HG03460 (cell line): Measurements from ENCODE around the gene GPRC5C.

Source experiments
- ATAC-seq: cut with Tn5 transposase; IDR thresholded peaks from one replicate; pipeline ENCODE4 v1.9.1; 2021; ENCODE audit not compliant: unreplicated experiment

The GPRC5C gene

DNA sequence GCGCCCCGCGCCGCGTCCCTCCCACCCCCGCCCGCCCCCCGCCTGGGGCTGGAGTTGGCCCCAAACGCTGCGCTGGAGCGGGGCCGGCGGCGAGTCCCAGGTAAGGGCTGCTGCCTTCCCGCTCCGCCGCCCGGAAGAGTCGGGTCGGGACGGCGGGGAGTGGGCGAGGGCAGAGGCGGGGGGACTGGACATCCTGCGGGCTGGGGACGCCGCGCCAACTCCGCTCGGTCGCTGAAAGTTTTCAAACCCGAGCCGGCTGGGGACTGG lies 469 bp downstream of the GPRC5C start:
- no peak for ATAC-seq

DNA sequence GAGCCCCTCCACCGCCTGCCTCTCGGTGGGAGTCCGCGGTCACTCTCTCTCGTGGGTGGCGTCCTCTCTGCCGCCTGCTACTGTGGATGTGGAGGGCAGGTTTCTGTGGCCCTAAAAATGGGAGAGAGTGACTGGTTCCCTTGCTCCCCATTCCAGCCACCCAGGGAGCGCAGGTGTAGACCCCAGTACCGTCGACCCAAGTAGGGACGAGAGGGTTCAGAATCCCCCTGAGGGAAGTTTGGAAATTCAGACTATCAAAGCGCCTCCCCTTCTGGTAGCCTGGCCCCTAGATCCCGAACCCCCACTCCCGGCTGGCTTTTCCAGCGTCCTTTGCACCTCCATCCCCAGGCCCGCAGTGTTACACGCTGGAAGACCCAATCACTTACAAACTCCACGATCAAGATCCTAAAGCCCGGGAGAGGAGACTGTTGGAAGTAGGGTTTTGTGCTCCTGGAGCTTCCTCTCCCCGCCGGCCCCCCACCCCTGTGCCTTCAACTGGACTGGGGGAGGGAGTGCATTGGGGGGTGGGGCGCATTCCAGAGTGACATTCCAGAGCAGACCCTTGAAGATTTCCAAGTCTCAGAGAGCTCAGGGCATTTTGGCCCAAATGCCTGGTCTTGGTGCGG lies 991 bp downstream of the GPRC5C start:
- no peak for ATAC-seq

DNA sequence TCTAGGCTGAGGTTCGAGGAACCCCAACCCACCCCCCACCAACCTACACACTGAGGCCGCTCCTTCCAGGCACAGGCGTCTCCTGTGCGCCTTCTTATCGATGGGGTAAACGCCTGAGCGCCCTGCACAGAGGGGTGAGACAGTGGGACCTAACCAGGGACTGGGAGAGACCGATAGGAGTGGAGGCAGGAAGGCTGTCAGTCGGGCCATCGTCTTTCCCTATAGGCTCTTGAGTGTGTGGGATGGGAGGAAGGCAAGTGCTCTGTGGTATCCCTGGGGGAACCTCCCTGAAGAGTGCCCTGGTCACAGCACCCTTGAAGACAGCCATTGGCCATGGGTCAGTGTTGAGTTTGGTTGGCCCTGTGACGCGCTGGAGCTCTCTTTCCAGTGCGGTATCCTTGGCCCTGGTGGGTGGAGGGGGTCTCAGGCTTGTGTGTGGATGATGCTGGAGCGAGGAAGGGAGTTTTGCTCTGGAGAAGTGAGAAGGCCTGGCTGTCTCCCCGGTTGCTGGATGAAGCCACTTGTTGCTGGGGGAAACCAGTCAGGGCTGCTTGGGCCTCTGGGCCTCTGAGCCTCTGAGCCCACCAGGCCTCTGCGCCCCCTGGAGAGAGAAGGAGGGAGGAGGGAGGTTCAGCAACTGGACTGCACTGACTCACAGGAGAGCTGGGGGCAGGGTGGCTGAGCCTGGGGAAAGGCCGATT lies 1.7 kb downstream of the GPRC5C start:
- no peak for ATAC-seq

DNA sequence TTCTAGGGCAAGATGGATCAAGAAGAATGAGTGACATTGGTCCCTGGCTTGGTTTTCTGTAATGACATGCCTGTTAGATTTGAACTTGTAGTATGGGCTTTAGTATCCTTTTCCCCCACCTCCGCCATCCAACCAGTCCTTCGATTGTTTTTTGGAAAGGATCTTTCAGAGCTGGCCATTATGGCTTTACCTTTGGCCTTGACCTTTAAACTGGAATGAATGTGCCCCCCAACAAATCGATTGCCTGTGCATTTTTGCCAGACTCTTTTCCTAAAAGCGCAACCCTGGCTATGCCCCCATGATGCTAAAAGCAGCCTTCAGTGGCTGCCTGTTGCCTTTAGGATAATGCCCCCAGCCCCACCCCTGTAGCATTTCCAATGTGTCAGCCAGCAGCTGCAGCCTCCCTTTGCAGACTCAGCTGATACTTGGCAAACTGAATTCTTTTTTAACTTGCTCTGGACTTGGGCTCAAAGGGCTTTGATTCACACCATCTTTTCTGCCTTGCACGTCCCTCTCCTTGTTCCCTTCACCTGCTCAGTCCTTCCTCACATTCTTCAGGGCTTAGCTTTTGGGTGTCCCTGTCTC lies 4.0 kb downstream of the GPRC5C start:
- no peak for ATAC-seq

DNA sequence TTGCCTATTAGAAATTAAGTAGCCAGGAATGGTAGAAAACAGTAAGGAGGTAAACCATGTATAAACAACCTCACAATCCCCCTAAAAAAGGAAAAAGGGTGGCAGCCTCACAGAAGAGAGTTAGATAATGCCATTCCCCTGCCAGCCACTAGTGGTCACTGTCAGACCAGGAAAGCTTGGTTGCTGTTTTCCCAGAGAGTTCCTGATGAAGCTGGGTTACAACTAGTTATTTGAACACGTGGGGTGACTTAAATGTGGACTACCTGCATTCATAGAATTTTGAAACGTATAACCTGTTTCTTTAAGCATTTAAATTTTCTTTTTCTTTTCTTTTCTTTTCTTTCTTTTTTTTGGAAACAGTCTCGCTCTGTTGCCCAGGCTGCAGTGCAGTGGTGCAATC lies 5.8 kb downstream of the GPRC5C start:
- no peak for ATAC-seq

DNA sequence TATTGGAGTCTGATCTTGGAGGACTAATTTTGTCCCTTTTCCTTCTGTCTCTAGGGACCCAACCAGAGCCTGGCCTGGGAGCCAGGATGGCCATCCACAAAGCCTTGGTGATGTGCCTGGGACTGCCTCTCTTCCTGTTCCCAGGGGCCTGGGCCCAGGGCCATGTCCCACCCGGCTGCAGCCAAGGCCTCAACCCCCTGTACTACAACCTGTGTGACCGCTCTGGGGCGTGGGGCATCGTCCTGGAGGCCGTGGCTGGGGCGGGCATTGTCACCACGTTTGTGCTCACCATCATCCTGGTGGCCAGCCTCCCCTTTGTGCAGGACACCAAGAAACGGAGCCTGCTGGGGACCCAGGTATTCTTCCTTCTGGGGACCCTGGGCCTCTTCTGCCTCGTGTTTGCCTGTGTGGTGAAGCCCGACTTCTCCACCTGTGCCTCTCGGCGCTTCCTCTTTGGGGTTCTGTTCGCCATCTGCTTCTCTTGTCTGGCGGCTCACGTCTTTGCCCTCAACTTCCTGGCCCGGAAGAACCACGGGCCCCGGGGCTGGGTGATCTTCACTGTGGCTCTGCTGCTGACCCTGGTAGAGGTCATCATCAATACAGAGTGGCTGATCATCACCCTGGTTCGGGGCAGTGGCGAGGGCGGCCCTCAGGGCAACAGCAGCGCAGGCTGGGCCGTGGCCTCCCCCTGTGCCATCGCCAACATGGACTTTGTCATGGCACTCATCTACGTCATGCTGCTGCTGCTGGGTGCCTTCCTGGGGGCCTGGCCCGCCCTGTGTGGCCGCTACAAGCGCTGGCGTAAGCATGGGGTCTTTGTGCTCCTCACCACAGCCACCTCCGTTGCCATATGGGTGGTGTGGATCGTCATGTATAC lies 8.0 kb downstream of the GPRC5C start:
- no peak for ATAC-seq

DNA sequence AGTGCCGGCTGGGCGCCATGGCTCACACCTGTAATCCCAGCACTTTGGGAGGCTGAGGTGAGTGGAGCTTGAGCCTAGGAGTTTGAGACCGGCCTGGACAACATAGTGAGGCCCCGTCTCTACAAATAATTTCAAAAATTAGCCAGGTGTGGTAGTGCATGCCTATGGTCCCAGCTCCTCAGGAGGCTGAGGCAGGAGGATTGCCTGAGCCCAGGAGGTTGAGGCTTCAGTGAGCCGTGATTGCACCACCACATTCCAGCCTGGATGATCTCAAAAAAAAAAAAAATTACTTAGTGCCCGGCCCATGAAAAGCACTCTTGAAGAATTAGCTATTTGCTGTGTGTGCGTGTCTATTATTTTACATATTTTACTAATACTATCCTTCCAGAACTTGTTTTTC lies 9.6 kb downstream of the GPRC5C start:
- ATAC-seq = no peak

DNA sequence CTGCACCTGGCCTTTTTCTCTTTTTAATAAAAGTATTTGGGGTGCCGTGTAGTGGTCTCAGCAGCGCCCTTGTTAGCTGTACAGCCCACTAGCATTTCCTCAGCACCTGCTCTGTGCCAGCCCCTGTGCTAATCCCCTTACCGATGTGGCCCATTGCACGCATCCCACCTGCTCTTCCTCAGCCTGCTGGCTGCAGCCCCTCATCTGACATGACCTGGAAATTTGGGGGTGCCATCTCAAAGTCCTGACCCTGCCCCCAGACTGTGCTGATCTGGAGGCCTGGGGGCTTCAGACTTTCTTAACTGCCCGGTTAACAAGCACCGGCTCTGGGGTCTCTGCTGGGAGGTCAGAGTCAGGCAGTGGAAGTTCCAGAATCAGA lies 10.4 kb downstream of the GPRC5C start:
- no peak for ATAC-seq

DNA sequence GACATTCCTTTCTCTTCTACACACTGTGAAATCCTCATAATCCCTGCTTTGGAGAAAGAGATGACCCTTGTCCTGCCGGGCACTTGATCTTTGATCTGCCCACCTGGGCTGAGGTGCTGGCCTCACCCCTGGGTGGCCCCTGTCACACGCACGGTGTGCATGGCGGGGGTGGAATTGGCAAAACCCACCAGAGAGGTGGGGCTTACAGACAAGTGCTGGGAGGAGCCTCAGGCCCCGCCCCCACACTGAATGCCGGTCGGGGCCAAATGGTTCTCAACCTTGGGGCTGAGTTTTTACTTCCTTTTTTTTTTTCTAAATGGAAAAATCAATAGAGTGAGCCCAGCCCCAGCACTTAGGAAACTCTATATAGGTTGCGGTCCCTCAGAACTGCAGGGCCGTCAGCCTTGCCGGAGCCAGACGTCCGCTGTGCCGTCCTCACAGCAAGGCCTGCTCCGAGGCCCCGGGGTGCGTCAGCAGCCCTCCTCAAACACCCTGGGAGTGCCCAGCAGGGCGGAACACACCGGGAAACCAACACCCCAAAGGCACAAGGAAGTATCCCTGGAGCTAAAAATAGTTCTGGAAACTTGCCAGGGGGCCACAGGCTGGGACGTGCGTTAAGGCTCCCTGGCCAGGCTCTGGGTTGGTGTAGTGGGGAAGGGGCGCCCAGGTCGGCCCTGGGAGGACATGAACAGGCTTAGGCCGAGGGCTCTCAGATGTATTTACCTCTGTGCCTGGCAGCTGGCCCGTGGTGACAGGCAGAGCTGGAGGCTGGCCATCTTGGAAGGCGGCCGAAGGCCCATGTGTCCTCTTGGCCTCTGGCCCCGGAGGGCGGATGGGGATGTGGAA lies 11.0 kb downstream of the GPRC5C start:
- peak; percentile 56 for ATAC-seq

DNA sequence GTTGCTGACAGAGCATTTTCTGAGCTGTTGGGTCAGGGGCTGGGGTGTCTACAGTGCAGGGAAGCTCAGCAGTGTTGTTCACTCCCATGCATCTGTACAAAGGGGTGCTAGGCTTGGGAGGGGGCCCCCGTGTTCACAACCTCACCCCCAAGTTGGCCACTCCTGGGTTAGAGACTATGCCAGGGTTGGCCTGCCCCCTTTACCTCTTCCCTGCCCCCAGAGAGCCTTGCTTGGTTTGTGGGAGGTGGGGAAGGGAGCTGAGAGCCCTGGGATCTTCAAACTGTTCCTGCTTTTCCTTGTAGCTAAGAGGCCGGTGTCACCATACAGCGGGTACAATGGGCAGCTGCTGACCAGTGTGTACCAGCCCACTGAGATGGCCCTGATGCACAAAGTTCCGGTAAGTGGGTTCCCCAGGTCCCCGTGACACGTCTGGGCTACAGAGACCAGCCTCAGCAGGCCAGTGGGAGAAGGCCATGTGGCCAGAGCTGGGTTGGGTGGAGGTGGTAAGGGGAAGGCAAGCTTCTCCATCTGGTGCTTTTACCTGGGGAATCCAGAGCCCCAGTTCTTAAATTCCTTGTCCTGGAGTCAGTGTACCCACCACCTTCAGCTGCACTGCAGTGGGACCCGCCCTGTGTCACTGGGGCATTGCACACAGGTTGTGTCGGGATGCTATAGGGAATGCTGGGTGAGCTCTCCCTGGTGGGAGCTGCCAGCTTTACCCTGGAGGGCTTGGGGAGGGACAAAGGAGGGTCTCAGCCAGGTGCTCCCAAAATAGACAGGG lies 11.8 kb downstream of the GPRC5C start:
- ATAC-seq = no peak

DNA sequence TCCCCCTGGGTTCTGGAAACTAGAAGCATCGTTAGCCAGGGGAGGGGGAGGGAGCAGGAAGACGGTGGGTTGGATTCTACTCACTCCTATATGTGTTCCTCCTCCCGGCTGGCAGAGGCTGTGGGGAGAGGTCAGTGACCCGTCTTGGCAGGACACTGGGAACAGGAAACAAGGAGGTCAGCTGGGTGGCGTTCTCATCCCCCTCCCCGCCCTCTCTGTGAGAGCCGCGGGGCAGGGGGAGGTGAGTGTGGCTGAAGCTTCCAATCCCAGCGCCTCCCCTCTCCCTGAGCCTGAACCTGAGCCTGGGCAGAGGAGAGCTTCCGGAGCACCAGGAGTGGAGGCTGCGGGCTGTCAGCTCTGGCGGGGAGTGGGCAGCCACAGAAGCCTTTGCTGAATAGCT lies 12.5 kb downstream of the GPRC5C start:
- ATAC-seq = no peak

DNA sequence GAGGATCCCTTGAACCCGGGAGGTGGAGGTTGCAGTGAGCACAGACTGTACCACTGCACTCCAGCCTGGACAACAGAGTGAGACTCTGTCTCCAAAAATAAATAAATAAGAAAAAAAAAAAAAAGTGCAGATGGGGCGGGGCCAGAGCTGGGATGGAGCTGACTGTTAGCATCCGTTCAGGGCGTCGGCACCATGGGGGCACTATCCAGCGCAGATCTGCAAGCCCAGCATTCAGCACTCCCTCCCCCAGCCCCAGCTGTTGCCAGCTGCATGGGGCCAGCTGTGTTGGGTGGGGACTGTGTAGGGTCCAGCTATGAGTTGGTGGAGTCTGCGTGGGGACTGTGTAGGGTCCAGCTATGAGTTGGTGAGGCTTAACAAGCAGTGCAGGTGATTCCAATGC lies 13.3 kb downstream of the GPRC5C start:
- ATAC-seq = no peak

DNA sequence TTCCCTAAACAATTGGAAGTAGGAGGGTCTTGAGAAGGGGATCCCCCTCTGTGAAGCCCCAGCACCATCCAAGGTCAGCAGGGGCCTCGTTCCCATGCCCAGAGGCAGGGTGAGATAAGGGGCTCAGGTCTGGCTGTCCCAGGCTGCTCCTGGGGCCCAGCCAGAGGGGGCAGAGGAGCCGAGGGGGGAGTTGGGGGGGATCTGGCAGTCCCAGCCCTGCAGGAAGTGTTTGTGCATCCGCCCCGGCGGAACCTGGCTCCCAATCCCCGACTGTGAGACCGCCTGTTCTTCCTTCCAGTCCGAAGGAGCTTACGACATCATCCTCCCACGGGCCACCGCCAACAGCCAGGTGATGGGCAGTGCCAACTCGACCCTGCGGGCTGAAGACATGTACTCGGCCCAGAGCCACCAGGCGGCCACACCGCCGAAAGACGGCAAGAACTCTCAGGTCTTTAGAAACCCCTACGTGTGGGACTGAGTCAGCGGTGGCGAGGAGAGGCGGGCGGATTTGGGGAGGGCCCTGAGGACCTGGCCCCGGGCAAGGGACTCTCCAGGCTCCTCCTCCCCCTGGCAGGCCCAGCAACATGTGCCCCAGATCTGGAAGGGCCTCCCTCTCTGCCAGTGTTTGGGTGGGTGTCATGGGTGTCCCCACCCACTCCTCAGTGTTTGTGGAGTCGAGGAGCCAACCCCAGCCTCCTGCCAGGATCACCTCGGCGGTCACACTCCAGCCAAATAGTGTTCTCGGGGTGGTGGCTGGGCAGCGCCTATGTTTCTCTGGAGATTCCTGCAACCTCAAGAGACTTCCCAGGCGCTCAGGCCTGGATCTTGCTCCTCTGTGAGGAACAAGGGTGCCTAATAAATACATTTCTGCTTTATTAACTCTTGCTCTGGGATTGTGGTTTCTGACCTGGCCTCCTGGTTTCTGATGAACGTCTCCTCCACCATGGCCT lies 14.9 kb downstream of the GPRC5C start:
- ATAC-seq = peak; percentile 59

DNA sequence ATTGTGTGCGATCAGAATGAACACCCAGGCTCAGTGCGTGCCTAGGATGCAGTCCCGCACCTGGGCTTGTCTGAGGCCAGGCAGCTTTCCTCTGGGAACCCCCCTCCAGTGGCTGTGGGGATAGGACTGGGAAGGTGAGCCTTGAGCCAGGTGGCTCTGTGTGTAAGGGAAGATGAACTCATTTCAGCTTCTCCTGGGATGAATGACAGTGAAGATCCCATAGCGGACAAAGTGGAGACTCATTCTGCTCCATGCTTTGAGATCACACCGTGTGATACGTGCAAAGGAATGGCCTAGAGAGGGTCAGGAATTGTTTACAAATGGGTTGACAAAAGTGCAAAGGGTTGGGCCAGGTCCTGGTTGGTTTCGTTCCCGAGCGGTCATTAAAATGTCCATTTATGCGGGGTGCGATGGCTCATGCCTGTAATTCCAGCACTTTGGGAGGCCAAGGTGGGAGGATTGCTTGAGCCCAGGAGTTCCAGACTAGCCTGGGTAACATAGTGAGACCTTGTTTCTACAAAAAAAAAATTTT lies 15.8 kb downstream of the GPRC5C start:
- ATAC-seq = no peak

DNA sequence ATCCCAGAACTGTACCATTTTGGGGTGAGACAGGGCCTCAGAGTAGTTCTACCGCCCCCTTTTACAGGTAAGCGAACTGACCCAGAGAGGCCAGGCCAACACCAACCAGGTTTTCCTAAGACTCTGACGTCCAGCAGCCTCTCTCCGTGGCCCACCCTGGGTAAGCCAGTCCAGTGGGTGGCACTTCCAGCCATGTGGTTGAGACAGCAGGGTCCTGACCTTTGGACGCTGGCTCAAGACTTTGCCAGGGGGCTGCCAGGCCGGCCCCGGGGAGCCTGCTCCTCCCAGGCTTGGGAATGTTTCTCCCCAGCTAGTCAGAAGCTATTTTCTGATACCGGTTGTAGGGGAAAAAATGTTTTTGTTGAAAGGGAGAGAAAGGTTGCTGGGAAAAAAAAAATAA lies 16.9 kb downstream of the GPRC5C start:
- ATAC-seq = no peak

DNA sequence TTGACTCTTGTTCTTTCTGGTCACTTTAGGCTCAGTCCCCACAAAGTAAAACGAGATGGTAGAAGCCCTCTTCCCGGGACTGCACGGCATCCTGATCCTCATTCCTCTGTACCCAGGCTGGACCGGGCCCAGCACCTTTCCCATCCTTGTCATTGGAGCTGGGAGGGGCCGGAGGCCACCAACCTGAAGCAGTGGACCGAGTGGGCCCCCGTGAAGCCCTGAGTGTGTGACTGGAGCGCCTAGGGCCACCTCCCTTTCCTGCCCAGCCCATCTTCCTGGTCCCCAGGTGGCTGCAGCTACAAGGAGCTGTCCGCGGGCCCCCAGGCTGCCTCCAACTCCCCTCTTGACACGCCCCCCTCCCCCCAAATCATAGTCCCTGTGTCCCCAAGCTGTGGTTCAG lies 17.4 kb downstream of the GPRC5C start:
- no peak for ATAC-seq

DNA sequence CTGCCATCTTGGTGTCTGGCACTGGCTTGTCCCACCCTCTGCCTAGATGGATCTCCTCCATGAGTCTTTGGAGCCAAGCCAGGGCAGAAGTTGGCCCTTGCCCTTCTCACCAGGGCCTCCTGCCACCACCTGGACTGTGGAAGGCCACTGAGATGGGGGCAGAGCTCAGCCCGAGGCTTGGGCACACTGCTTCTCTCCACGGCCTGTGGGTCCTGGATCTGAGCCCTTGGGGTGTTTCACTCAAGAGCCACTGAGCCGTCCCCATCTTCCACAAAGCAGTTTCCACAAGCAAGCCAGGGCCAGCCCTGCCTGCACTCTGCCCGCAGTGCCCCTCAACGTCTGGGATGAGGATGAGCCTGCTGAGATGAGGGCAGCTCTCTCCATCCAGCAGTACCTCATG lies 17.9 kb downstream of the GPRC5C start:
- no peak for ATAC-seq

DNA sequence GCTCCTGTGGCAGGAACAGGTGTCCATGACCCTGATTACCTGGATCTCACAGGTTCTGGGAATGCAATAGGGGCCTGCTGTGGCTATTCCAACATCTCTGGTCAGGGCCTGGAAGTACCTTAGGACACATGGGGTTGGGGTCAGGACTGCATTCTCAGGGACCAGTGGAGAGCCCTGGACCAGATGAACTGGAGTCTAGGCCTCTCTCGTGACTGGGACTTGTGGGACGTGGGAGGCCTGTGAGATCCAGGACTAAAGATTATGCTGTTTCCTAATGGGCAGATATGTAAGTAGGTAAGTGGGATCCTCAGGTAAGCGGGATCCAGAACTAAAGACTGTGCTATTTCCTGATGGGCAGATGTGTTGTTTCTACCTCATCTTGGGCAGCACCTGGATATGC lies 18.3 kb downstream of the GPRC5C start:
- ATAC-seq = no peak

DNA sequence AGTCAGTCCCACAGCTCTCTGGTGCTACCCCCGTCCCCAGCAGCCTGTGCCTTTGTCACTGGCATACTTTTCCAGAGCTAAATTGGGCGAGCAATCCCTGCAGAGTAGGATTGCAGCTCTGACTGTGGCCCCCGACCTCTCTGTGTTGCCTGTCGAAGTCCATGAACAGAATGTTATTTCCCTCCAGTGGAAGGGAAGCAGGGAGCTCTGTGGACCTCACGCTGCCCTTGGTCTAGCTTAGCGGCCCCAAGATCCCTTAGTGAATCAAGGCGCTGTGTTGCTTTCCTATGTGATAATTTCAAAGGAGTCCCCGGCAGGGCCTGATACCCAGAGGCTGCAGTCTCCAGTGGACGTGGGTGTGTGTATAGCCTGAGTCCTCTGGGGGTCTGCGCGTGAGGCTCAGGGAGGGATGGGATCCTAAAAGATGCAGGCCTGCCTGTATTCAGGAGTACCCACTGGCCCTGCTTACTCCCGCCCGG lies 19.1 kb downstream of the GPRC5C start:
- ATAC-seq = no peak
